ENCODE measurements around the gene PRKCE. TPM values are rescaled to one million over a fixed set of nuclear protein-coding genes. Genes with fewer than 3 reads are reported as not detected.

The PRKCE gene
- total and polyA plus RNA-seq, 2 experiments from 2014 or later: 0.94 to 1.2 TPM

GRCh38 chr2:46136953-46137352 lies 485.5 kb downstream of the PRKCE start:
- Mint-ChIP-seq H3K27me3 (ENCODE audit: insufficient read depth, low read depth, poor library complexity) (peaks cover 1% of the 10 kb centered on the region), H3K4me1 (peaks cover 14% of the 10 kb centered on the region; the same call in 2 of the 3 replicates), H3K36me3 (ENCODE audit: low read depth) (no peaks in the 10 kb centered on the region), H3K4me3 (no peak overlapping the region), H3K27ac (no peak overlapping the region), H3K9me3 (no peaks in the 10 kb centered on the region)
- Histone ChIP-seq H3K36me3 (ENCODE audit: insufficient read depth) (no peaks in the 10 kb centered on the region), H4K20me1 (replicated peaks; ENCODE audit: insufficient read depth) (no peaks in the 10 kb centered on the region), H2AFZ (no peak overlapping the region), H3F3A (replicated peaks; ENCODE audit: low read depth) (no peaks in the 10 kb centered on the region), H3K27me3 (ENCODE audit: insufficient read depth) (no peaks in the 10 kb centered on the region), H3K27ac (ENCODE audit: low read depth) (no peak overlapping the region), H3K4me1 (ENCODE audit: insufficient read depth) (no peaks in the 10 kb centered on the region), H3K79me2 (replicated peaks; ENCODE audit: insufficient read depth) (no peaks in the 10 kb centered on the region), H3K4me2 (no peak overlapping the region), H3K9me2 (ENCODE audit: insufficient read depth) (0 out of 2 replicates have a peak, but pooled peaks cover 3% of the 10 kb centered on the region), H3K4me3 (no peak overlapping the region)
- DNase-seq (ENCODE audit: low spot score): no peak
- TF ChIP-seq NANOG (IDR thresholded peaks at IDR 0.05; ENCODE audit: borderline replicate concordance): no peak
- no peak for TF ChIP-seq ZNF462 (CRISPR knock-in tag; IDR thresholded peaks at IDR 0.05)
- no peak for ATAC-seq

- H3K27me3 Mint-ChIP-seq (ENCODE audit: insufficient read depth, low read depth, poor library complexity): peaks cover 2% of the 10 kb centered on the region
- no peak overlapping the region for H3K27ac Mint-ChIP-seq
- DNase-seq (ENCODE audit: low spot score) (no peak), ATAC-seq (no peak)
- Histone ChIP-seq H3K79me2 (replicated peaks; ENCODE audit: insufficient read depth) (no peaks in the 10 kb centered on the region), H4K20me1 (replicated peaks; ENCODE audit: insufficient read depth) (no peaks in the 10 kb centered on the region), H3K4me1 (ENCODE audit: insufficient read depth) (peaks cover 13% of the 10 kb centered on the region), H2AFZ (peak overlapping the region; percentile 43; the same call in 1 of the 2 replicates), H3K36me3 (ENCODE audit: insufficient read depth) (no peaks in the 10 kb centered on the region), H3F3A (replicated peaks; ENCODE audit: low read depth) (no peaks in the 10 kb centered on the region), H3K27ac (ENCODE audit: low read depth) (no peak overlapping the region), H3K4me3 (no peak overlapping the region), H3K27me3 (ENCODE audit: insufficient read depth) (no peaks in the 10 kb centered on the region), H3K9me2 (ENCODE audit: insufficient read depth) (peaks cover 4% of the 10 kb centered on the region), H3K4me2 (no peak overlapping the region)
- H3K4me1 Mint-ChIP-seq: peaks cover 8% of the 10 kb centered on the region
- no peaks in the 10 kb centered on the region for H3K9me3 Mint-ChIP-seq
- H3K4me3 Mint-ChIP-seq: no peak overlapping the region
- H3K36me3 Mint-ChIP-seq (ENCODE audit: low read depth): no peaks in the 10 kb centered on the region; the same call in 2 of the 3 replicates
- TF ChIP-seq POLR2AphosphoS5 (IDR thresholded peaks at IDR 0.05; ENCODE audit: low read depth) (no peak), ZNF462 (CRISPR knock-in tag; IDR thresholded peaks at IDR 0.05) (no peak), NANOG (IDR thresholded peaks at IDR 0.05; ENCODE audit: borderline replicate concordance) (no peak)
Observed at GRCh38 chr2:46142546-46143428, 491.3 kb downstream of the PRKCE start.
